Fibroblast of pulmonary artery (primary cell): ENCODE measurements around the gene HDAC4.

ENCODE experiments used
- DNase-seq: peaks from one replicate; pipeline ENCODE4 v3.0.0-alpha.2; 2010; ENCODE audit warnings: low read depth
- H3K4me3 ChIP-seq: replicated peaks from 2 replicates; pipeline ENCODE4 v1.5.1; 2011; ENCODE audit warnings: low read depth, mild to moderate bottlenecking, control low read depth, low read length, moderate library complexity
- TF ChIP-seq, protein P1 (sequence below): IDR thresholded peaks from 2 replicates; pipeline ENCODE4 v1.5.1; 2011; ENCODE audit warnings: mild to moderate bottlenecking, control low read depth, low read length, inconsistent platforms; ENCODE audit errors: missing control alignments

HDAC4 gene

DNA sequence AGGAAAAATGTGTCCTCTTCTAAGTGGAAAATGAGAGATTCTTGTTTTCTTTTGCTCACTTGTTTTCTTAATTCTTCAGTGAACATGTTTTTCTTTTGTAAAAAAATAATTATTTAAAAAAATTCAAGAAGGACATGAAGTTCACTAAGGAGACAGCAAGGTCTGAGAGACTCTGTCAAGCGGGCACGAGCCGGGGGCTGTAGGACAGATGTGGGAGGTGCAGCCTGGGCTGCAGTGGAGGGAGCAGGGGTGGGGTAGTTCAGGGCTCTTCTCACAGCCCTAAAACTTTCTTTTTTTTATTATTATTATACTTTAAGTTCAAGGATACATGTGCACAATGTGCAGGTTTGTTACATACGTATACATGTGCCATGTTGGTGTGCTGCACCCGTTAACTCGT, 4.3 kb upstream of the HDAC4 start:
- no peak overlapping the region for H3K4me3 ChIP-seq
- DNase-seq, result no peak
- TF ChIP-seq, protein P1, sequence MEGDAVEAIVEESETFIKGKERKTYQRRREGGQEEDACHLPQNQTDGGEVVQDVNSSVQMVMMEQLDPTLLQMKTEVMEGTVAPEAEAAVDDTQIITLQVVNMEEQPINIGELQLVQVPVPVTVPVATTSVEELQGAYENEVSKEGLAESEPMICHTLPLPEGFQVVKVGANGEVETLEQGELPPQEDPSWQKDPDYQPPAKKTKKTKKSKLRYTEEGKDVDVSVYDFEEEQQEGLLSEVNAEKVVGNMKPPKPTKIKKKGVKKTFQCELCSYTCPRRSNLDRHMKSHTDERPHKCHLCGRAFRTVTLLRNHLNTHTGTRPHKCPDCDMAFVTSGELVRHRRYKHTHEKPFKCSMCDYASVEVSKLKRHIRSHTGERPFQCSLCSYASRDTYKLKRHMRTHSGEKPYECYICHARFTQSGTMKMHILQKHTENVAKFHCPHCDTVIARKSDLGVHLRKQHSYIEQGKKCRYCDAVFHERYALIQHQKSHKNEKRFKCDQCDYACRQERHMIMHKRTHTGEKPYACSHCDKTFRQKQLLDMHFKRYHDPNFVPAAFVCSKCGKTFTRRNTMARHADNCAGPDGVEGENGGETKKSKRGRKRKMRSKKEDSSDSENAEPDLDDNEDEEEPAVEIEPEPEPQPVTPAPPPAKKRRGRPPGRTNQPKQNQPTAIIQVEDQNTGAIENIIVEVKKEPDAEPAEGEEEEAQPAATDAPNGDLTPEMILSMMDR, result no peak

DNA sequence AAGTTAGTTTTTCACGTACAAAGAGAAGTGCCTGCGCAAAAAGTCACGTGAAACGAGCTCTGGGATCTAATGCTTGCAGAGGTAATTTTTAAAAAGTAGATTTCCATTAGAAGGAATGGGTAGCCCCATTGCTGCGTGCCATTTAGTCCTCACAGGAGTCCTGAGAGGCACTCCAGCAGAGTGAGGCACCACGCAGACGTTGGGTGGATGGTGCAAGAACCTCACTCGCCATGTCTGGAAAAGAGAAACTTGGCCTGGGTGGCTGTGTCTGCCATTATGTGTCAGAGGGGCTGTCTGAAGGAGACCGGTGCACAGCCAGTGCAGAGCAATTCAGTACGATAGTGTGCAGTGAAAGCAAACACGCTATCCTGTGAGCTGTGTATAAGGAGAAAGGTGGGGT, 1.8 kb upstream of the HDAC4 start:
- TF ChIP-seq, protein P1, result no peak
- DNase-seq, result no peak
- no peak overlapping the region for H3K4me3 ChIP-seq

DNA sequence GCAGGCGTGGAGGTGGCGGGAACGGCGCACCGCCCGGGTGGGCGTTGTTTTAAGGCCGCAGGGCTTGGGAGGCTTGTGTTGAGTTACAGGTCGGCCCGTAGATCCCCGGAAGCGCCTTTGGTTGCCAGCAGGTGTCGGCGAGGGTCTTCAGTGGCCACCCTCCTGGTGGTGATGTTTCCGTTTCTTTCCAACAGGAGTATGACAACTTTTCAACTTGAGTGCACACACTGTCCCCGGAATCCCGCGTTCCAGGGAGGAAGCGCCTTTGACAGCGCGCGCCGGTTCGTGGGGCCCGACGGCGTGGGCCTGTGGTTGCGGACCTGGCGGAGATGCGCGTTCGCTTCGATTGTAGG, 1.0 kb upstream of the HDAC4 start:
- TF ChIP-seq, protein P1, result no peak
- DNase-seq, result no peak
- H3K4me3 ChIP-seq, result peak overlapping the region; percentile 87

DNA sequence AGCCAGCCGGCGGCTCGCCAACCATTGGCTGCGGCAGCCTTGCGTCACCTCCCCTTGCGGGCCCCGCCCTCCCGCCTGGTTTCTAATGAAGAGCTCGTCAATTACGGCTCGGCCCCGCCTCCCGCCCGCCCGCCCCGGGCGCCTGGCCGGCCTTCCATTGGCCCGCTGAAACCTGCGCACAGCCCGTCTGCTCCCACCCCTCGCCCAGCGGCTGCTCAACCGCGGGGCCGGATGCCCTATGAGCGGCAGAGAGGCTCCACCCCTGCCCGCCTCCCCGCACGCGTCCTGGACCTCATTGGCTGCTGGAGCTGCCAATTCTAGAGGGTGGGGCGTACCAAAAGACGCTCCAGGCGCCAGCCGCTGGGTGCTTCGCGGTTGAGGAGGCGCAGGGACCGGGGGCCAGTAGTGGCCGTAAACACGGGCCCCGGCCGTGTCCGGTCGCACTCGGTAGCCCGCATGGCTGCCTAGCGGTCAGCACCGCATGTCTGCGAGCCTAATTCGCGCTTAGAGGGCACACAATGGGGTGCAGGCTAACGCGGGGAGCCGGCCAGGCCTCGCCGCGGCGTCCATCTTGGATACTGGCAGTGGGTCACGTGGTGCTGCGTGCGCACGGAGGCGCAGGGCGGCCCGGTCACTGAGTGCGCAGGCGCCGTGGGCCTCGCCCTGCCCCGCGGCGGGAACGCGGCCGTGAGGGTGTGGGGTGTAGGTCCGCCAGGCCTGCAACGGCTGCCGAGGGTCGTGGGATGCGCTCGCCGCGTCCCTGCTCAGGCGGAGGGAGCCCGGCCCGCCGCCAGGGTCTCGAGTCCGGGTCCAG, 454 bp upstream of the HDAC4 start:
- peak; percentile 99 for DNase-seq
- H3K4me3 ChIP-seq, result peak overlapping the region; percentile 87
- TF ChIP-seq, protein P1, result no peak

DNA sequence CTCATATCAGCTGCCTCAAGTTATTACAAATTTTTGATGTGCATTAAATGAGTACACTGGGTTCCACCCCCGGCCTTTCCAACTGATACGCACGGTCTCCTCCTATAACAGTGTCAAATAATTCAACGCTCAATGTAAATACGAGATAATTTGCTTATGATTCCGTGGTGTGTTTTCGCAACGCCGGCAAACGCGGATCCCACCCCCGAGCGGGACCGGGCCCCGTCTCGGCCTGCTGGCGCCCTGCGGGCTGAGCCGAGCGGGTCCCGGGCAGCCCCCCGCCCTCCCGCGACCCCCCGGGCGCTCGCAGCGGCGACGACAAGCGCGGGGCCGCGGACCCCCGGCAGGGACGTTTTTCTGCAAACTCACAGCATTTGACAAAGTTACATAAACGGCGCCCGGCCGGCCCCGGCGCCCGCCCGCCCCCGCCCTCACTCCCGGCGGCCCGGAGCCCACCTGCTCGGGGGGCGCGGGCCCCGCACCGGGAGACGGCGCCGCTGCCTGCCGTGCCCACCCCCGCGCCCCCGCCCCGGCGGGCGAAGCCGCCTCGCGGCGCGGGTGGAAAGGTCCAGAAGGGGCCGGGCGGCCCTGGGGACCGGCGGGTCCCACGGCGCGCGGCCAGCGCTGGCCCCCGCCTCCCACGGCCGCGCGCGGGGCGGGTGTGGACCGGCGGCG, 762 bp downstream of the HDAC4 start:
- peak overlapping the region; percentile 47 for H3K4me3 ChIP-seq
- peak; percentile 15 for DNase-seq
- TF ChIP-seq, protein P1, result no peak

DNA sequence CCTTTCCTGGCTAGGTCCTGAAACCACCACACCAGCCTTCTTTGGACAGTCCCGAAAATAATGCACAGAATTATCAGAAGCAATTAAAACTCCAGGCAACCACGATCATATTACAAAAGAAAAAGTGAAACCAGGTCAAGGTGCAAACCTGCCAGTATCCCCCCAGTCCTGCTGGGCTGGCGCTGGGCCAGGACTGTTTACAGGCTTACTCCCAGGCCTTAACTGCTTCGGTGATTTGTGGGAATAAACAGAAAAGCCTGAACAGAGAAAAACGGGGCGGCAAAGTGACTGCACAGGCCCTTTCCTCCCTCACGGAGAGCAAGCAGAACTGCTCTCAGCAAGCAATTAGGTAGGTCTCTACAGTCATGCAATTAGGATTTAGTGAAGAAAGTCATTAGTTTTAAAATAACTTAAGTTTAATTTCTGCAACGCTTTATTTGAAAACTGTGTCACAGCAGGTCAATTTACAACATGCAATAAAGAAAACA, 1.3 kb downstream of the HDAC4 start:
- DNase-seq, result peak; percentile 10
- TF ChIP-seq, protein P1, result no peak
- H3K4me3 ChIP-seq, result peak overlapping the region; percentile 47

DNA sequence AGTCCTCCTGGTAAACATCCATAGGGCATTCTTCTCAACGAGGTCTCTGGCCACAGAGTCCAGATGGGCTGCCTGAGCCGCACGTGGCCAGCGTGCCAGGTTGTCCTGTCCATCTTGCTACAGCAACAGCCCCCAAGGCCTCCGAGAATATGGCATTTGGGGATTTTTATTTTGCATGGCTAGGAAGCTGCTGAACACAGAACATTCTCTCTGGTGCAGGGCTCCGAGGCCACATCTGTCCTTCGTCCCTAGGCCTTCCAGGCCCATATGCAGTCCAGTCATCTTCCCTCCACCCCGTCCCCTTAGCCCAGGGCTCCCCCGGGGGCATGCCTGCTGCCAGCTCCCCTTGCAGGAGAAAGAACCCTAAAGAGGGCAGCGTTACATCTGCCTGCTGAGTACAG, 2.3 kb downstream of the HDAC4 start:
- TF ChIP-seq, protein P1, result no peak
- no peak overlapping the region for H3K4me3 ChIP-seq
- DNase-seq, result no peak
